GM19438 (cell line): Measurements from ENCODE around the gene C16orf95.

ENCODE experiments used
- ATAC-seq: cut with Tn5 transposase; IDR thresholded peaks from one replicate; pipeline ENCODE4 v1.9.1; 2021; ENCODE audit warnings: low read depth; ENCODE audit not compliant: unreplicated experiment

Gene C16orf95

GRCh38 chr16:87333581-87334331 lies 16.6 kb upstream of the C16orf95 start:
- no peak for ATAC-seq

DNA sequence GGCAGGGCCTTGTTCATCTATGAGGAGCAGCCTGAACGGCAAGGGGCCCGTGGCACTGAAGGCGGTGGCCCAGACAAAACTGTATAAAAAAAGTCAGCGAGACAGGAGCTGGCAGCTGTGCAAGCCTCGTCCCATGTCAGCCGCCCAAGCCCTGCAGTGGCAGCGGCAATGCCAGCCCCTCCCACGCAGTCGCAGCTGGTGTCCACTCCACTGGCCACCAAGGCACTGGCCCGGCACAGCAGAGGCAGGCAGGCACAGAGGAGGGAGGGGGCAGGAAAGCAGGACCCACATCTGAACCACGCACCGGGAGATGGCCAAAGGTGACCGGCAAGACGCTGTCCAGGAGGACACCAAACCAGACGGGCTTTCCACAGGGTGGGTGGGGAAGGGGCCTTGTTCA lies 15.9 kb upstream of the C16orf95 start:
- ATAC-seq: no peak

DNA sequence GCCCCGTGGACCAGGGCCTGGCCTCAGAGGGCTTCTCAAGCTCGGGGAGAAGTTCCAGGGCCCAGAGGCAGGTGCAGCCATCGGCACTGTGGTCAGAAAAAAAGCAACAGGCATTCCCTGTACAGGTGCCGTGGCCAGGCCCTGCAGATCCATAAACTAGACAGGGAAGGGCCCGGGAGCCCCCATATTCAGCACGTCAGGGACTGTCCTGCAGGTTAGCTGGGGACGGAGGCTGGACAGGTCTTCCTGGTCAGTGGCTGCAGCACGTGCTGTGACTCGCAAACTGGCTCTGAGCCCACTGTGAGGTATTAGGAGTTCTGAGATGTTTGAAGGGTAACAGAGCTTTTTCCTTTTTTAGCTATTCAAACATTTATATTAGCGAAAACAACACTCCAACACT lies 15.0 kb upstream of the C16orf95 start:
- ATAC-seq: no peak

DNA sequence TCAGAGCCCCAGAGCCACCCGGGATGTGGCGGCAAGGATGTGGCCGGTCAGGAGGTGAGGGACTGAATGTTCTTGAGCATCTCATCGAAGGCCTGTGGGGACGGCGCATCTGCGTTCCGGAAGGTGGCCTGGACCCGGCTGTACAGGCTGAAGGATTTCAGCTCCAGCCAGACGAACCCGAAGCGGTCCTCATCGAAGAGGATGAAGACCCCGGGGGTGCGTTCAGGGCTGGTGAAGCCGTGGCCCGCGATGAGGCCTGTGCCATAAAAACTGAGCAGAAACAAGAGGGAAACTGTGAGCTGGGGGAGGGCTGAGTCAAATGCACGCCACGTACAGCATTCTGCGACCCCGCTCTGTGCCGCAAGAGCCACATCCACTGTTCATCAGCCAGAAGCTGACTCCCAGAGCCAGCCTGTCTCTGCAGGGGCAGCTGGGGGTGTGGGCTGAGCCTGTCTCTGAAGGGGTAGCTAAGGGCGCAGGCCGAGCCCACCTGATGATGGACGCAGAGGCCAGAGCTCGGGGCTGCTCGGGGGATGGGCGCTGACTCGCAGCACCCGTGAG lies 14.1 kb upstream of the C16orf95 start:
- ATAC-seq: no peak

- no peak for ATAC-seq
Observed at GRCh38 chr16:87330646-87331045, 13.5 kb upstream of the C16orf95 start.

DNA sequence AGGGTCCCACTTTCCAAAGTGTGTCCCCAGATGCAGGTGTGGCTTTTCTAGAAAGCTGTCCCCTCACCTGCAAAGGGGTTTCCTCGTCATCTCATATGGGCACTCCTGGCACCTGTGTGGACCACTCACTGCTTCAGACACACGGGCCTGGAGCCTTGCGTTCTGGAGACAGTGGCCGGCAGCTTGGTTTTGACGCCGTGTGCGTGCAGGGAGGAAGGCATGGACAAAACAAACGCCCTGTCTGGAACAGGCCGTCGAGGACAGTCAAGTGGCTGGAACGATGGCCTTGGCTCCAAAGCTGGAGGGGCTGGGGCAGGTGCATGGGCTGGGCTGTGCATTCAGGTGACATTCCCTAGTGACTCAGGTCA lies 13.0 kb upstream of the C16orf95 start:
- no peak for ATAC-seq

DNA sequence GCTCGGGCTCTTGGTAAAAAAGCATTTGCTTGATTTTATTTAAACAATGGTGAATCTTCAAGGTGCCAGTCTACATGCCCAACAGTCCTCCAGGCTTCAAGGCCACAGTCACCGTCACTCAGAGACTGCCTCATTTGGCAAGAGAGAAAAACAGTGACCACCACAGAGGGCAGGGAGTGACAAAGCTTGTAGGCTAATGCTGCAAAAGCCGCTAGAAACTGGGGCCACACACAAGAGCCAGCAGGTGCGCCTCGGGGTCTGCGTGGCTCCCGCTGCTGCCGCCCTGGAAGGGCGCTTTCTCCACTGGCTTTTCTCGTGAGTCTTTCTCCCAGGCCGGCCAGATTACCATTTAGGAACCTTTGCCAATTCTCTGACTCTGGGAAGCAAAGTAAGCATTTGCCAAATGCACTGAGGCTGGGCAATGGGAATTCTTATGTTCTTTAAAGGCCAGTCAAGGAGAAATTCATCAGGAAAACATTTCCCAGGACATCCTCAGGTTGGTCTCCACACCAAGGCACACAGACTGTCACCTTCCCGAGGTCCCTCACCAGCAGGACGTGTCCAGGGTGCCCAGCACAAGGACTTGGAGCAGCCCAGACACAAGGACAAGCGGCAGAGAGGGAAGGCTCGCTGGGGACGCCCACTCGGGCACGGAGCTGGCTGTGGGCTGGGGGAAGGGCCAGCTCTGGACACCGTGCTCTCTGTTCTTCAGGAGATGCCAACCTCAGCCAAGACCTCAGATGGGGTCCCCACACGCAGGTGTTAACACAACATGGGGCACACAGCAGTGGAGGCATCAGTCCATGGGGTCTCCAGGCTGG lies 12.5 kb upstream of the C16orf95 start:
- ATAC-seq: no peak

GRCh38 chr16:87328846-87329245 lies 11.7 kb upstream of the C16orf95 start:
- no peak for ATAC-seq

GRCh38 chr16:87327798-87328495 lies 10.8 kb upstream of the C16orf95 start:
- ATAC-seq: no peak

DNA sequence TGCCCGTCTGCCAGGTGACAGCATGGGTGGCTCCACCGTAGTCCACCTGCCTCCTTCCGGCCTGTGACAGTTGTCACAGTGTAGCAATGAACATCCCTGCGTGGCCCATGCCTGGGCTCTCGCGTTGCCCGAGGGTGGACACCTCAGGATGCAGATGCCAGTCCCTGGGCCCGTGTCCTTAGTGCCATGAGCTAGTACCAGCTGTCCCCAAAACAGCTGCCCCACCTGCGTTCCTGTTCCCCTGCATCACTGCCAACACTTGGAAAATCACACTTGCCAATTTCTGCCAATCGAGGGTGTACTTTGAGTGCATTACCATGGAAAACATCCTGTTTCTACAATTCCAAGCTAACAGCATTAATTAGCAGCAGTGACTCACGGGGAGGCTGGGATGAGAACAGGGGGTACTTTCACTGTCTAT lies 9.0 kb upstream of the C16orf95 start:
- ATAC-seq: no peak

- no peak for ATAC-seq
Observed at GRCh38 chr16:87325423-87325858, 8.2 kb upstream of the C16orf95 start.

DNA sequence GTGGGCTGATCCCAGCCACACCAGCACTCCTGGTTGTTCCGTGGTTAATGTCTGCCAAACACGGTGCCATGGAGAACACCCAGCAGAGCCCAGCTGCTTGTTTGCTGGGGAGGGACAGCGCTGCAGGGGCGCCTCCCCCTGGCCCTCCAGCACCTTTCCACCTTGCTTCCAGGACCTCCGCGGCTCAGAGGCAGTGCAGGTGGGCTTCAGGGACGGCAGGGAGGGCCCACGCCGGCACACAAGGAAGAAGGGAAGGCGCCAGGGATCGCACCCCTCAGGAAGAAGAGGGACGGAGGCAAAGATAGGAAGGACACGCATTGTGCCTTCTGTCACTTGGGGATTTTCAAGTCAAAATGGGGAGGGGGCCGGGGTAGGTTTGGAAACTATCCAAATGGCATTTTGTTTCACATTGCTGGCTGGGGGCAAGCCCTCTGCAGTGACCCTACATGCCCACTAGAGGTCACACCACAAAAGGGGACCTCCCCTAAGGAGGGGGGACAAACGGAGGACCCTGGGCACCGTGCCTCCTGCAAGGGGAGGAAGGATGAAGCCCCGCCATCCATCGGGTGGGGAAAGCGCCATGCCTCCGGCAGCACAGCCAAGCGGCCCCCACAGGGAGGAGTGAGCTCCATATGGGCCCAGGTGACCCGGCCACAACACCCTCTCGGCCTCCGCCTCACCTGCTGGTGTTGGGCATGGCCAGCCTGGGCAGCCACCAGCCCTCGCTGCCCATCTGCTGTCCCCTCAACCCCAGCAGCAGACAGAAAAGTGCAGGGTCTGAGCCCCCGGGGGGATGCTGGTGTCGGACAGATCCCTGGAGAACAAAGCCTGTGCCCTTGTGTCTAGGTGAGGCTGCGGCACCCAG lies 7.5 kb upstream of the C16orf95 start:
- ATAC-seq: no peak

DNA sequence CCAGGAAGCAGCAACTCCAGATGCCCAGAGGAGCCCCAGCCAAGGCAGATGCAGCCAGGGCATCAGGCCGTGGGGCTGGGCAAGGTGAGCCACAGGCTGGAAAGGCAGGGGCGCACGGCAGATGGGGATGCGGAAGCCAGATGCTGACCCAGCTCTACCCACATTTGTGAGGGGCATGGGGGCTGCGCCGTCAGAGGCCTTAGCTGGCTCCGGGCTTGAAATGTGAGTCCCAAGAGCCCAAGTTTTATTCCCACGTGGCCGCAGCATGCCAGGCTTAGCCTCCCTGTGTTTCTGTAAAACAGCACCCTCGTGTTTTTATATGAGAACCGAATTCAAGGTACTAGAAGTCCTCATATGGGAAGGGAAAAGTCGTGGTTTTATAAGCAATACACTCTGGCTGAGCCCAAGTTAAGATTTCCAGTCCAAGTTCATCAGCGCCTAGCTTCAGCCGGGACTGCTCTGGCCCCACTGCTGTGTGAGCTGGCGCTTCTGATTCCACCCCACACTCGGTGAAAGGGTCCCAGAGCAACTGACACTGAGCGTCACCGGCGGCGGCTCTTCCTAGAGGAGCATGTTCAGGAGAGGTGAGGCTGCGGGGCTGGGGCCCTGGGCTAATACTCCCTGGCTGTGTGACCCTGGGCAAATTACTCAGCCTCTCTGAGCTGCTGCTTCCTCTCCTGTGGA lies 6.7 kb upstream of the C16orf95 start:
- no peak for ATAC-seq

GRCh38 chr16:87322833-87323726 lies 5.9 kb upstream of the C16orf95 start:
- ATAC-seq: no peak

GRCh38 chr16:87322360-87322759 lies 5.2 kb upstream of the C16orf95 start:
- no peak for ATAC-seq

GRCh38 chr16:87321336-87322107 lies 4.3 kb upstream of the C16orf95 start:
- ATAC-seq: no peak

- ATAC-seq: no peak
Observed at GRCh38 chr16:87320510-87321227, 3.5 kb upstream of the C16orf95 start.
